GM12892 (cell line): ENCODE results near the gene SMTNL1.

ENCODE experiments used
- POLR2A ChIP-seq: IDR thresholded peaks from 2 replicates; pipeline ENCODE4 v1.6.1; 2011; ENCODE audit warnings: low read depth, low read length, control low read depth
- POLR2AphosphoS5 ChIP-seq: IDR thresholded peaks from 2 replicates; pipeline ENCODE4 v1.6.1; 2011; ENCODE audit warnings: low read depth, low read length, control low read depth
- TAF1 ChIP-seq: IDR thresholded peaks from 2 replicates; pipeline ENCODE4 v1.6.1; 2011; ENCODE audit warnings: low read depth, mild to moderate bottlenecking, control low read depth, low read length, borderline replicate concordance

GRCh38 chr11:57521116-57521515 lies 16.3 kb upstream of the SMTNL1 start:
- no peak for TF ChIP-seq POLR2A
- no peak for TF ChIP-seq TAF1
- TF ChIP-seq POLR2AphosphoS5 = no peak
